ENCODE results near the gene DDX23.
"Not testable (repeated sequence)": the region's sequence is repeated elsewhere in the genome, so short reads cannot be mapped to it uniquely, and the experiment has no call there.

The DDX23 gene

GRCh38 chr12:48852734-48853688, 1.0 kb upstream of the DDX23 start:
- DNase-seq (ENCODE audit: extremely low read depth, low read depth), result peak; percentile 75
- TF ChIP-seq CTCF (IDR thresholded peaks at IDR 0.05; ENCODE audit: low read depth, low read length), result peak; percentile 72

- not testable (repeated sequence) for DNase-seq (ENCODE audit: extremely low read depth, low read depth)
These were observed 9.9 kb downstream of the DDX23 start for GRCh38 chr12:48842021-48842420.

GRCh38 chr12:48838048-48838447, 13.9 kb downstream of the DDX23 start:
- TF ChIP-seq CTCF (IDR thresholded peaks at IDR 0.05; ENCODE audit: low read depth, low read length), result no peak
- no peak for DNase-seq (ENCODE audit: extremely low read depth, low read depth)

GRCh38 chr12:48832321-48833060, 19.5 kb downstream of the DDX23 start:
- TF ChIP-seq CTCF (IDR thresholded peaks at IDR 0.05; ENCODE audit: low read depth, low read length), result no peak

GRCh38 chr12:48831257-48831656, 20.7 kb downstream of the DDX23 start:
- TF ChIP-seq CTCF (IDR thresholded peaks at IDR 0.05; ENCODE audit: low read depth, low read length), result no peak
- DNase-seq (ENCODE audit: extremely low read depth, low read depth), result no peak

More at GRCh38 chr12:48832321-48833060, 19.5 kb downstream of the DDX23 start:
- no peak for DNase-seq (ENCODE audit: extremely low read depth, low read depth)

- no peak for TF ChIP-seq CTCF (IDR thresholded peaks at IDR 0.05; ENCODE audit: low read depth, low read length)
- no peak for DNase-seq (ENCODE audit: extremely low read depth, low read depth)
These were observed 23.0 kb downstream of the DDX23 start for GRCh38 chr12:48828841-48829575.

GRCh38 chr12:48828293-48828692, 23.7 kb downstream of the DDX23 start:
- no peak for TF ChIP-seq CTCF (IDR thresholded peaks at IDR 0.05; ENCODE audit: low read depth, low read length)

More at GRCh38 chr12:48828293-48828692, 23.7 kb downstream of the DDX23 start:
- no peak for DNase-seq (ENCODE audit: extremely low read depth, low read depth)

Data from AG09319 (cell line).